Thyroid gland (tissue), 4 donors: ENCODE results near the gene OVOL2.

Source experiments
- POLR2A ChIP-seq, 2 donors: fragments of 450-650 bp; IDR thresholded peaks; one replicate each; pipeline ENCODE4 v1.6.1; 2017; ENCODE audit warnings: antibody characterized with exemption in 2 of 2, mild to moderate bottlenecking in 2 of 2, moderate library complexity in 1 of 2
- TF ChIP-seq, protein P1 (sequence below), 6 experiments: fragments of 200-600 bp in 3 of 6; fragments of 450-650 bp in 3 of 6; sonication (generic) in 3 of 6; IDR thresholded peaks; one replicate each; pipeline ENCODE4 v1.5.1; 2016 to 2019; ENCODE audit warnings: antibody characterized with exemption in 6 of 6, mild to moderate bottlenecking in 2 of 6, inconsistent platforms in 1 of 6, moderate library complexity in 1 of 6

DNA sequence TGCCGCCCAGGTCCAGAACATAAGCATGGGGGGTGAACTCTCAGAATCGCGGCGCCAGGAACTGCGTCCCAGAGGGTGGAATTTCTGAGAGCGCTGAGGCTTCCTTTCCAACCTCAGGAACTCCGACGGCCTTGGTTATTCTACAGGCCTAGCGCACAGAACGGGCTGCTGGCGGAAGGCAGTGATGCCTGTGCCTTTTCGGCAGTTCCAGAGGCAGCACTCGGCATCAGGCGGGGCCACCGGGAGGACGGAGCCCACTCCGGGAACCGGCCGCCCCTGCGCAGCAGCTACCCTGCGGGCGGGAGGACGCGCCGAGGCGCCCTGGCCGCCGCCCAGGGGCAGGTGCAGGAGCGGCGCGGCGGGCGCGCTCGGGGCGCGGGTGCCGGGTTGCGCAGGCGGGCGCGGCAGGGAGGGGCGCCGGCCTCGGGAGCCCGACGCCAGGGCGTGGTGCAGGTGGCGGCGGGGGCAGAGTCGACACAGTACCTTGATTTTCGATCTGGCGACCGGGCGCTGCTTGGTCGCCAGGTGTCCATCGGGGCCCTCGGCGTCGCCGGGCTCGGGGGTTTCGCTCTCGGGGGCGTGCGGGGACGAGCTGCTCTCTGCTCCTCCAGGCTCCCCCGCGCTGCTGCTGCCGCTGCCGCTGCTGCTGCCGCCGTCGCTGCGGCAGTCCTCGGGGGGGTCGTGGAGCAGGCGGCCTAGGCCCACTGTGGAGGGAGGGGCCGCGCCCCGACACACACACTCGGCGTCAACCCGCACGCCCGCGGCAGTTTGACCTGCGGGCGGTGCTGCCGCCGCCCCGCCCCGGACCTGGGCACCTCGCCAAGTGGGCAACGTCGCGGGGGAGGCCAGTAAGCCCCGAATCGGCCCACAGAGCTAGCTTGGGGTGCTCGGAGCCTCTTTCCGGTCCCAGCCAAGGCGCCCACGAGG, 1.3 kb downstream of the OVOL2 start:
- TF ChIP-seq, protein P1, sequence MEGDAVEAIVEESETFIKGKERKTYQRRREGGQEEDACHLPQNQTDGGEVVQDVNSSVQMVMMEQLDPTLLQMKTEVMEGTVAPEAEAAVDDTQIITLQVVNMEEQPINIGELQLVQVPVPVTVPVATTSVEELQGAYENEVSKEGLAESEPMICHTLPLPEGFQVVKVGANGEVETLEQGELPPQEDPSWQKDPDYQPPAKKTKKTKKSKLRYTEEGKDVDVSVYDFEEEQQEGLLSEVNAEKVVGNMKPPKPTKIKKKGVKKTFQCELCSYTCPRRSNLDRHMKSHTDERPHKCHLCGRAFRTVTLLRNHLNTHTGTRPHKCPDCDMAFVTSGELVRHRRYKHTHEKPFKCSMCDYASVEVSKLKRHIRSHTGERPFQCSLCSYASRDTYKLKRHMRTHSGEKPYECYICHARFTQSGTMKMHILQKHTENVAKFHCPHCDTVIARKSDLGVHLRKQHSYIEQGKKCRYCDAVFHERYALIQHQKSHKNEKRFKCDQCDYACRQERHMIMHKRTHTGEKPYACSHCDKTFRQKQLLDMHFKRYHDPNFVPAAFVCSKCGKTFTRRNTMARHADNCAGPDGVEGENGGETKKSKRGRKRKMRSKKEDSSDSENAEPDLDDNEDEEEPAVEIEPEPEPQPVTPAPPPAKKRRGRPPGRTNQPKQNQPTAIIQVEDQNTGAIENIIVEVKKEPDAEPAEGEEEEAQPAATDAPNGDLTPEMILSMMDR (IDR thresholded peaks at IDR 0.05): no peak
- peak; percentile 18 to 38 for TF ChIP-seq POLR2A (IDR thresholded peaks at IDR 0.05)
